Measurements from ENCODE around the gene GAB4.

- TF ChIP-seq ZNF768 (tag by site-specific recombination; IDR thresholded peaks at IDR 0.05) (no peak), SP2 (tag by site-specific recombination; IDR thresholded peaks at IDR 0.05) (no peak), CTCF (tag by site-specific recombination; IDR thresholded peaks at IDR 0.05) (no peak), SETDB1 (IDR thresholded peaks at IDR 0.05; ENCODE audit: insufficient read length, low read length) (no peak), ZNF529 (tag by site-specific recombination; IDR thresholded peaks at IDR 0.05; ENCODE audit: insufficient replicate concordance) (no peak), GLIS2 (tag by site-specific recombination; IDR thresholded peaks at IDR 0.05) (no peak), HOXA7 (CRISPR knock-in tag; IDR thresholded peaks at IDR 0.05; ENCODE audit: borderline replicate concordance) (no peak)
Observed at GRCh38 chr22:16968218-16968595, 39.8 kb downstream of the GAB4 start.
